OCI-LY1 (cell line): ENCODE measurements around the gene NAV2.

Experiments
- H2AFZ ChIP-seq: fragments of 200-600 bp; sonication (generic), shearing (Covaris generic); 2 replicates; pipeline ENCODE4 v1.6.0; 2014; ENCODE audit warnings: antibody characterized with exemption, mild to moderate bottlenecking, low read length
- H3F3A ChIP-seq: fragments of 200-600 bp; sonication (generic), shearing (Covaris generic); 2 replicates; pipeline ENCODE4 v1.6.0; 2014; ENCODE audit warnings: mild to moderate bottlenecking, antibody characterized with exemption, low read length, moderate library complexity; ENCODE audit not compliant: insufficient read depth
- H3K27ac ChIP-seq: fragments of 200-600 bp; sonication (generic); 2 replicates; pipeline ENCODE4 v1.5.1; 2014; ENCODE audit warnings: low read length, mixed run types, mild to moderate bottlenecking, low read depth; ENCODE audit not compliant: poor library complexity, severe bottlenecking
- H3K27me3 ChIP-seq: fragments of 200-600 bp; sonication (generic); 2 replicates; pipeline ENCODE4 v1.6.0; 2014; ENCODE audit warnings: antibody characterized with exemption, mild to moderate bottlenecking, low read length, moderate library complexity; ENCODE audit not compliant: insufficient read depth
- H3K36me3 ChIP-seq: fragments of 200-600 bp; sonication (generic); 2 replicates; pipeline ENCODE4 v1.6.1; 2014; ENCODE audit warnings: mild to moderate bottlenecking, antibody characterized with exemption, low read length, moderate library complexity, mixed read lengths; ENCODE audit not compliant: insufficient read depth
- H3K4me1 ChIP-seq: fragments of 200-600 bp; sonication (generic); 2 replicates; pipeline ENCODE4 v1.5.1; 2014; ENCODE audit warnings: mild to moderate bottlenecking, low read length, moderate library complexity; ENCODE audit not compliant: insufficient read depth, severe bottlenecking
- H3K4me2 ChIP-seq: fragments of 200-600 bp; sonication (generic), shearing (Covaris generic); 2 replicates; pipeline ENCODE4 v1.6.1; 2014; ENCODE audit warnings: low read length
- H3K4me3 ChIP-seq: fragments of 200-600 bp; sonication (generic); 2 replicates; pipeline ENCODE4 v1.5.1; 2014; ENCODE audit warnings: low read length, low read depth, mild to moderate bottlenecking, mixed read lengths; ENCODE audit not compliant: poor library complexity, severe bottlenecking
- H3K79me2 ChIP-seq: fragments of 200-600 bp; shearing (Covaris generic); 2 replicates; pipeline ENCODE4 v1.6.1; 2016; ENCODE audit warnings: mixed run types, low read length, mixed read lengths; ENCODE audit not compliant: insufficient read depth
- H3K9ac ChIP-seq: fragments of 200-600 bp; sonication (generic), shearing (Covaris generic); 2 replicates; pipeline ENCODE4 v1.6.1; 2014; ENCODE audit warnings: mild to moderate bottlenecking, low read length, mixed read lengths
- H3K9me2 ChIP-seq: fragments of 200-600 bp; sonication (generic), shearing (Covaris generic); 2 replicates; pipeline ENCODE4 v1.6.1; 2014; ENCODE audit warnings: low read depth, mild to moderate bottlenecking, low read length, mixed read lengths
- H3K9me3 ChIP-seq: fragments of 200-600 bp; shearing (Covaris generic); 2 replicates; pipeline ENCODE4 v1.6.1; 2014; ENCODE audit warnings: low read length, mixed read lengths
- H4K20me1 ChIP-seq: fragments of 200-600 bp; sonication (generic), shearing (Covaris generic); 2 replicates; pipeline ENCODE4 v1.6.0; 2016; ENCODE audit warnings: mild to moderate bottlenecking, low read length; ENCODE audit not compliant: insufficient read depth
- CTCF ChIP-seq: fragments of 200-600 bp; sonication (generic), shearing (Covaris generic); IDR thresholded peaks from 2 replicates; pipeline ENCODE4 v1.5.1; 2017; ENCODE audit warnings: mild to moderate bottlenecking, antibody characterized with exemption, low read length, moderate library complexity, mixed read lengths
- EZH2 ChIP-seq: fragments of 200-600 bp; sonication (generic), shearing (Covaris generic); IDR thresholded peaks from 2 replicates; pipeline ENCODE4 v1.8.0; 2017; ENCODE audit warnings: borderline replicate concordance, mixed run types, mild to moderate bottlenecking, antibody characterized with exemption, low read length, moderate library complexity, mixed read lengths

The NAV2 gene, protein sequence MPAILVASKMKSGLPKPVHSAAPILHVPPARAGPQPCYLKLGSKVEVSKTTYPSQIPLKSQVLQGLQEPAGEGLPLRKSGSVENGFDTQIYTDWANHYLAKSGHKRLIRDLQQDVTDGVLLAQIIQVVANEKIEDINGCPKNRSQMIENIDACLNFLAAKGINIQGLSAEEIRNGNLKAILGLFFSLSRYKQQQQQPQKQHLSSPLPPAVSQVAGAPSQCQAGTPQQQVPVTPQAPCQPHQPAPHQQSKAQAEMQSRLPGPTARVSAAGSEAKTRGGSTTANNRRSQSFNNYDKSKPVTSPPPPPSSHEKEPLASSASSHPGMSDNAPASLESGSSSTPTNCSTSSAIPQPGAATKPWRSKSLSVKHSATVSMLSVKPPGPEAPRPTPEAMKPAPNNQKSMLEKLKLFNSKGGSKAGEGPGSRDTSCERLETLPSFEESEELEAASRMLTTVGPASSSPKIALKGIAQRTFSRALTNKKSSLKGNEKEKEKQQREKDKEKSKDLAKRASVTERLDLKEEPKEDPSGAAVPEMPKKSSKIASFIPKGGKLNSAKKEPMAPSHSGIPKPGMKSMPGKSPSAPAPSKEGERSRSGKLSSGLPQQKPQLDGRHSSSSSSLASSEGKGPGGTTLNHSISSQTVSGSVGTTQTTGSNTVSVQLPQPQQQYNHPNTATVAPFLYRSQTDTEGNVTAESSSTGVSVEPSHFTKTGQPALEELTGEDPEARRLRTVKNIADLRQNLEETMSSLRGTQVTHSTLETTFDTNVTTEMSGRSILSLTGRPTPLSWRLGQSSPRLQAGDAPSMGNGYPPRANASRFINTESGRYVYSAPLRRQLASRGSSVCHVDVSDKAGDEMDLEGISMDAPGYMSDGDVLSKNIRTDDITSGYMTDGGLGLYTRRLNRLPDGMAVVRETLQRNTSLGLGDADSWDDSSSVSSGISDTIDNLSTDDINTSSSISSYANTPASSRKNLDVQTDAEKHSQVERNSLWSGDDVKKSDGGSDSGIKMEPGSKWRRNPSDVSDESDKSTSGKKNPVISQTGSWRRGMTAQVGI (N-terminal part only)

DNA sequence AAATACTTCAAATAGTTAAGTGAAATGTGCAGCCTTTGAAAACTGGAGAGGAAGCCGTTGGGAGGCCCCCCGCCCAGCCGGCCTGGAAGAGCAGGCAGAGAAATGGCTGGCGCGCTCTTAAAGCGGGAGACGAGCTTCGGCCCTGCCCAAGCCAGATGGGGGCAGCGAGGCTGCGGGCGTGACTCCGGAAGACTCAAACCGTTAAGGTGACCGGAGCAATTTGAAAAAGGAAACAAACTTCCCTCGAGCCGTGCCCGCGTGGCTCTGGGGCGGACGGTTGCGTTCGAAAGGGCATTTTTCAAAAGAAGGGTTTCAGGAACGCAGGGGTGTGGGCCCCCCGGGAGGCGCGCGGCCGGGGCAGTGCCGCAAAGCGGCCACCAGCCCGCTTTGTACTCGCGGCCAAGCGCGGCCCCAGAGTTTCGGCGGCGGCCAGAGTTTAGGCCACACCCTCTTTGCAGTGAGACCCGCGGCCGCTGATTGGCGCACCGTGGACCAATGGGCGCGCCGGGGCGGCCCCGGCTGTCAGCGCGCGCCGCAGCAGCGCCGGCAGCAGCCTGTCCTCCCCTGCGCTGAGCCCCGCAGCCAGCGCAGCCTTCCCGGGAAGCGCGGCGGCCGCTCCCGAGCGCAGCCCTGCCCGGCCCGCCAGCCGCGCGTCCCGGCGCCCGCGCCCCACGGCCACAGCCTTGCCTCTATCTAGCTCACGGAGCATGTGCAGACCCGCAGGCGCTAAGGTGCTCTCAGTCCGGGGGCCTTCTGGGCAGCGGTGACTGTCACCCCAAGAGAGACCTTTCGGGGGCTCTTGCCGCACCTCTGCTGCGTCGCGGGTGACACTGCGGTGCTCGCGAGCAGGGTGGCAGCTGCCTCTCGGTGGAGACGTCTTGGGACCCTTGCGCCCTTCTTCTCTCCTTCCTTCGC is at the start of gene NAV2:
TSS of gene NAV2 (plus strand) at position 557 of the 915 bp plus-strand sequence. CDS start 859 bp downstream, outside the sequence.
- H3K9me3 ChIP-seq: no peaks in the 10 kb centered on the region
- H3K27ac ChIP-seq: no peak within 1 kb of the TSS
- no peak within 1 kb of the TSS for H2AFZ ChIP-seq
- no peaks in the 10 kb centered on the region for H3K79me2 ChIP-seq
- H3K9ac ChIP-seq: no peak within 1 kb of the TSS
- H3K36me3 ChIP-seq: no peaks in the 10 kb centered on the region
- H3F3A ChIP-seq: no peaks in the 10 kb centered on the region
- H3K27me3 ChIP-seq: no peaks in the 10 kb centered on the region; the same call in 1 of the 2 replicates
- H3K4me3 ChIP-seq: no peak within 1 kb of the TSS
- H3K9me2 ChIP-seq: no peaks in the 10 kb centered on the region
- H3K4me2 ChIP-seq: no peak within 1 kb of the TSS
- TF ChIP-seq CTCF (no peak), EZH2 (no peak)
- no peaks in the 10 kb centered on the region for H3K4me1 ChIP-seq
- no peaks in the 10 kb centered on the region for H4K20me1 ChIP-seq

DNA sequence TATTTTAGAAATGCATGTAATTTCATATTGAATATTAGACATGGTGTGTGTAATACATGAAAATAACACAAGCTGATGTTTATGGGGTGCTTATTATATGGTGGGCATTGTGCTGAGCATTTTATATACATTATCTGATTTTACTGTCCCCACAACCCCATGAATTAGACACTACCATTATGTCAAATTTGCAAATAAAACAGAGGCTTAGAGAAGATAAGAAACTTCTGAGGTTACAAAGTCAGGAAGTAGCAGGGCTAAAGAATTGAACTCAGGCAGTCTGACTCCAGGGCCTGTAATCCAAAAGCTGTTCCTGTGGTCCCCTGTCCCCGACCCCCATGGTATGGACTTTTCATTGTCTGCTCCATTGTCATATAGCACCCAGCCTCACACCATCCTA is 49.4 kb upstream of the NAV2 start:
- Histone ChIP-seq H3K79me2 (no peaks in the 10 kb centered on the region), H4K20me1 (no peaks in the 10 kb centered on the region), H3K4me2 (no peak overlapping the region)

More for the DNA sequence above, 49.4 kb upstream of the NAV2 start:
- Histone ChIP-seq H3K9me2 (no peaks in the 10 kb centered on the region), H3K9me3 (no peaks in the 10 kb centered on the region), H3K27me3 (no peaks in the 10 kb centered on the region), H3K36me3 (no peaks in the 10 kb centered on the region), H3K4me3 (no peak overlapping the region), H3K4me1 (no peaks in the 10 kb centered on the region), H3K27ac (no peak overlapping the region), H2AFZ (no peak overlapping the region), H3F3A (no peaks in the 10 kb centered on the region), H3K9ac (no peak overlapping the region)
- TF ChIP-seq EZH2 (no peak), CTCF (no peak)
